NCI-H2029 (cell line): Measurements from ENCODE around the gene ADCY3.

Source experiments
- DNase-seq: peaks from one replicate; lab custom pipeline; 2025; lab: John Stamatoyannopoulos, UW

The ADCY3 gene

GRCh38 chr2:24925815-24926214 lies 5.8 kb upstream of the ADCY3 start:
- DNase-seq = no peak

GRCh38 chr2:24924732-24925131 lies 4.7 kb upstream of the ADCY3 start:
- DNase-seq = no peak

- DNase-seq = no peak
Measured at GRCh38 chr2:24924266-24924665, 4.2 kb upstream of the ADCY3 start.

DNA sequence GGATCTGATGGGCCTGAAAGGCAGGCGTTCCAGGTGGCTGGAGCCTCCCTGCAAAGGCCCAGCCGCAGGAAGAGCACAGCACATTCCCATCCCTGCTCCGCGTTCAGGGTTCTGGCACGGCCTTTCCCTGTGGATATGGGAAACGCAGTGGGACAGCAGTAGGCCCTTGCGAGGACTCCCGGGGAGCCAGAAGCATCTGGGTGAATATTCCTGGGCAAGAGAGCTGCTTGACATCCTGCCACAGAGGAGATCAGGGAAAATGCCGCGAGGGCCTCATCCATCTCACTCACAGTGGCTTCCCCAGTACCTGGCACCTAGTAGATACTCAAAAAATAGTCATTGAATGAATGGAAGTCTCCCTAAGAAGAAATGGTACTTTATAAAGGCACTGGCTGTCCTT lies 3.1 kb upstream of the ADCY3 start:
- no peak for DNase-seq

DNA sequence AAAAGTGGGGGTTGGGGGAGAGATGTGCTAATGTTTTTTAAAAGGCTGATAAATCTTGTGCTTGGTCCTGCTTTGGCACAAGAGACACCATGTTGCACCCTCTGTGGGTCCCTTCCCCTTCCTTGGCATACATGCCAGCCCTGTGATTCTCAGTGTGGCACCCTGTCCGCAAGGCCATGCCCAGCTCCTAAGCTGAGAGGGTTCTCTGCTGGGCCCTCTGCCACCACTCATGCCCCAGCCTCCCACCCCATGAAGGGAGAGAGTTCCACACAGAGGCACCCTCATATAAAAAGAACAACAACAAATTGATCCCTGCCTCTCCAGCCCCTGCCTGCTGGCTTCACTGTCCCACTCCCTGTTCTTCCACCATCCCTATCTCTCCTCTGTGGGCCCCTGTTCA lies 2.5 kb upstream of the ADCY3 start:
- DNase-seq = no peak

- DNase-seq = no peak
Measured at GRCh38 chr2:24920809-24921441, 888 bp upstream of the ADCY3 start.

DNA sequence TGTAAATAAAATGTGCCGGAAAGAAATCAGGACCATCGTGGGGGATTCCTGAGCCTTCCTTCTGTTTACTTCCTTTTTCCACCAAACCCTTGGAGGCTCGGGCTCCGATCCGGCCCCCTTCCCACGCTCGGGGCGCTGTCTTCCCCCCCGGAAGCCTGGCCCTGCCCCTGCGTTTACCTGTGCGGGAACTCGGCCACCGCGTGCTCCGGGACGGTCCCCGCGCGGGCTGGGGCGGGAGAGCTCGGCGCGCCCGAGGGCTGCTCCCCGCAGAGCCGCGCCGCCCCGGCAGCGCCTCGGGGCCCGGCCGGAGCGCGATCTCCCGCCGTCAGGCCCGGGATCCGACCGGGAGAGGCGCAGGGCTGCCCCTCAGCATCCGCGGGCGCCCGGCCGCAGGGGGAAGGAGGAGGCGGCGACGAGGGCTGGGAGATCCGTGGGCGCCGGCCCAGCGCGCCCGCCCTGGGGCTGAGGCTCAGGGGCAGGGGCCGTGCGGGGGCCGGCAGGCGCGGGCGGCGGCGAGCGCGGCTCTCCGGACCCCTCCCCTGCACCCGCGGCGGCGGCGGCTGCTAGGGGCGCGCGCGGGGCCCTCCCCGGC lies 435 bp downstream of the ADCY3 start:
- DNase-seq = no peak

GRCh38 chr2:24919037-24919505 lies 966 bp downstream of the ADCY3 start:
- DNase-seq = no peak

- DNase-seq = no peak
Measured at GRCh38 chr2:24918326-24919036, 1.6 kb downstream of the ADCY3 start.

DNA sequence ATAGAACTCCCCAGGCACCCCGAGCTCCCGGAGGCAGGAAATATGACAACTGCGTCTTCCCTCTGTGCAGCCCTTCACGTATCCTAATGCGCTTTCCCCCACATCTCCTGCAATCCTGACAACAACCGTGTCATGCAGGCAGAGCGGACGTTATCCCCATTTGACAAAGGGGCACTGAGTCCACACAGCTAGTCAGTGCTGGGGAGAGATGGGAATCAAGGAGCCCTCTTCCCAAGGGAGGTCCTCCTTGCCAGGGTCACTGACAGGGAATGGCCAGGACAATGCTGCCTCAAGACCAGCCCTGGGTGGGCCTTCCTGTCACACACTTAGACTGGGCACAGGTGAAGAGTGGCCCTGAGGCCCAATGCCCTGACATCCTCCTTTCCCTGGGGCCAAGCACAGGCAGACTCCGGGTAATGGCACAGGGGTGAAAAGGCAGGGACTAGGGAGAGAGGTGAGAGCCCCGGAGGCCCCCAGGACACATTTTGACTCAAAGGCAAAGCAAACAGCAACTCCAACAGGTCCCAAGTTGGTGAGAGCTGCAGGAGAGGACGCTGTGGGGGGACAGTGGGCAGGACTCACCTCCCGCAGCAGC lies 2.2 kb downstream of the ADCY3 start:
- DNase-seq = no peak

DNA sequence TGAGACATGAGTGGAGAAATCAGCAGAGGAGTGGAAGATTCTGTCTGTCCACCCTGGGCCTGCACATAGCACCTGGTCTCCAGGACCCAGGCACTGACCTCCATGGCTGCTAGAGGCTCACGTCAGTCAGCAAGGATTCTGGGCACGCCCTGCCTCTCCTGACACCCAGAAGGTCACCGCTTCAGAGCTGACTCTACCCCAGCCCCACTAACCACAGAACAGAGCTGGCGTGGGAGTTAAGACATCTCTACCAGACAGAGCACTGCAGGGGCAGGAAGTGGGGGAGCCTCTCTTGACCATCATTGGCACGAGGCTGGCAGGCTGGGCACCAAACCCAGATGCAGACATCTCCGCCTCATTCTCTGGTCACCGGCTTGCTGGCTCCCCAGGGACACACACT lies 3.0 kb downstream of the ADCY3 start:
- DNase-seq = no peak

GRCh38 chr2:24915796-24916195 lies 4.2 kb downstream of the ADCY3 start:
- DNase-seq = no peak

- no peak for DNase-seq
Measured at GRCh38 chr2:24915175-24915574, 4.9 kb downstream of the ADCY3 start.

- no peak for DNase-seq
Measured at GRCh38 chr2:24914713-24915112, 5.3 kb downstream of the ADCY3 start.

GRCh38 chr2:24913911-24914310 lies 6.1 kb downstream of the ADCY3 start:
- no peak for DNase-seq

DNA sequence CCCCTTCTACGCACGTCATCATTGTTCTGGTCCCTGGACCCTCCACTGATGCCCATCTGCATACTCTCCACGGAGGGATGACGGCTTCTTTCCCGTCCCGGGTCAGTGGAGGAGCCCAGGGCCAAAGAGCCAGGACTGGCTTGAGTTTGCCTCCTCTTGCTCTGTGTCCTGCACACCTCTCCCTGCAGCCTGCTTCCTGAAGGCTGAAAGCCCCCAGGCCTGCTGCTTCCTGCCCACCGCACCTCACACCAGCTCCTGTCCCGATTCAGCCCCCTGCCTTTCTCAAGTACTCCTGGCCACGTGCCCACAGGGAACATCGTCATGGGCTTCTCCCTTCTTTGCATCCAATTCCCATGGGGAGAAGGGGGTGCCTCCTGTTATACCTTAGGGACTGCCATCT lies 7.1 kb downstream of the ADCY3 start:
- no peak for DNase-seq

DNA sequence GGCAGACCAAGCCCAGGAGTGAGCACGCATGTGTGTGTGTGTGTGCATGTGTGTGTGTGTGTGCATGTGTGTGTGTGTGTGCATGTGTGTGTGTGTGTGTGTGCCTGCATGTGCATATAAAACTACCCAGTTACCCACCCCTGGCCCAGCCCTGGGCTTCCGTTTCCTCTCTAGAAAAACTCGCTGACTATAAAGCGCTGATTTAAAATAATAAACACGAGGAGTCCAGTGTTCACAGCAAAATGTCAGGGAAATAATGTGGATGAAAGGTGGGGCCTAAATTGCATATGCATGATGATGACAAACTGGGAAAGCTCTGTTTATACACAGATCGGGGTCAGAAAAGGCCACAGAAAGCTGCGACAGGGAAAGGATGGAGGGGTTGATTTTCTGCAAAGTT lies 7.5 kb downstream of the ADCY3 start:
- no peak for DNase-seq

GRCh38 chr2:24910245-24910644 lies 9.8 kb downstream of the ADCY3 start:
- no peak for DNase-seq

DNA sequence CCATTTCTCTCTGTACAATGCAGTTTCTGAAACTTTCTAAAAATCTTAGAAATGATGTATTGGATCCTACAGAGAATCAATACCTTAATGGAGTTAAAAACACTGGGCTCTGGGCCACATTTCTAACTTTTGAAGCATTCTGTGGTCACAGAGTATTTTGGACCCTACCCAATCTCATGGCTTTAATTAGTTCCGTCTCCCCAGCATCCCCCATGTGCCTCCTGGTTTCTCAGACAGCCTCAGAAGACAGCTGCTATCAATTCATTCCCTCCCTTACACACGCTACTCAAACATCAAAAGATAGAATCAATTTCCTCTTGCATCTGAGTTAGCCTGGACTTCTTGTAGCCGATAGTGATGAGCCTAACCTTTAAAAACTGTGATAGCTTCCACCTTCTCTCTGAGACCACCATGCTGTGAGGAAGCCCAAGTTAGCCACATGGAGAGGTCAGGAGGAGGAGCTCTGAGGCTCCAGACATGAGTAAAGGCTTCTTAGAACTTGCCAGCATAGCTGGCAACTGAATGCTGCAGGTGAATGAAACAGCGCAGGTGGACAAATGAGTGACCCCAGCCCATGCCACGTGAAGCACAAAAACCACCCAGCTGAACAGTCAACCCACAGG lies 10.4 kb downstream of the ADCY3 start:
- no peak for DNase-seq

GRCh38 chr2:24908461-24908901 lies 11.6 kb downstream of the ADCY3 start:
- no peak for DNase-seq

DNA sequence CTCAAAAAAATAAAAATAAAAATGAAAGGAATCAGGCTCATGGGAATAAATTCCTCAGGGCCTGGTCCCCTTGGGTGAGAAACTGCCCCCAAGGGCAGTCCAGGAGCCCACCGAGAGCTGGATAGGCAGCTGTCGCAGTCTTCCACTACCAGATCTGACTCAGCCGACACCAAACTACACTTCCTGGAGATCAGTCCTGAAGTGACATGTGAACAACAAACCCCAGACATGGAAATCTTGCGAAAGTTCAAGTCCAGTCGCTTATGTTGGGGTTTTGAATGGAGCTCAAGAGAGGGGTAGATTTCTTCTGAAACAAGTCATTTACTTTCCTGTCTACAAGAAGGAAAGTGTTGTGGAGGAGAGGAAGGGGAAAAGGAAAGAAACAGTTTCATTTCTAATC lies 12.9 kb downstream of the ADCY3 start:
- no peak for DNase-seq

- no peak for DNase-seq
Measured at GRCh38 chr2:24906466-24906865, 13.6 kb downstream of the ADCY3 start.
